Inferior parietal cortex (tissue), 1 donor: ENCODE measurements around the gene PTPN14.
"Not testable (repeated sequence)": the region's sequence is repeated elsewhere in the genome, so short reads cannot be mapped to it uniquely, and the experiment has no call there.

Experiments
- DNase-seq: peaks from one replicate; pipeline ENCODE4 v3.0.0-alpha.2; 2016; ENCODE audit errors: extremely low spot score

PTPN14 gene

GRCh38 chr1:214510914-214511638 lies 40.3 kb downstream of the PTPN14 start:
- DNase-seq: no peak

- no peak for DNase-seq
Observed at GRCh38 chr1:214510477-214510876, 40.9 kb downstream of the PTPN14 start.

GRCh38 chr1:214509622-214510021 lies 41.8 kb downstream of the PTPN14 start:
- not testable (repeated sequence) for DNase-seq

GRCh38 chr1:214506972-214507431 lies 44.4 kb downstream of the PTPN14 start:
- no peak for DNase-seq

- no peak for DNase-seq
Observed at GRCh38 chr1:214505134-214505533, 46.3 kb downstream of the PTPN14 start.

- DNase-seq: no peak
Observed at GRCh38 chr1:214504330-214504729, 47.1 kb downstream of the PTPN14 start.

- DNase-seq: no peak
Observed at GRCh38 chr1:214503553-214503952, 47.8 kb downstream of the PTPN14 start.

GRCh38 chr1:214500340-214501055 lies 50.9 kb downstream of the PTPN14 start:
- no peak for DNase-seq

- no peak for DNase-seq
Observed at GRCh38 chr1:214499732-214500131, 51.7 kb downstream of the PTPN14 start.

GRCh38 chr1:214498021-214498420 lies 53.4 kb downstream of the PTPN14 start:
- no peak for DNase-seq

GRCh38 chr1:214496126-214496525 lies 55.3 kb downstream of the PTPN14 start:
- DNase-seq: no peak

- no peak for DNase-seq
Observed at GRCh38 chr1:214494706-214495105, 56.7 kb downstream of the PTPN14 start.

- not testable (repeated sequence) for DNase-seq
Observed at GRCh38 chr1:214494179-214494578, 57.2 kb downstream of the PTPN14 start.

- no peak for DNase-seq
Observed at GRCh38 chr1:214493126-214493796, 58.1 kb downstream of the PTPN14 start.

- no peak for DNase-seq
Observed at GRCh38 chr1:214492401-214493075, 58.9 kb downstream of the PTPN14 start.

- no peak for DNase-seq
Observed at GRCh38 chr1:214491468-214492146, 59.8 kb downstream of the PTPN14 start.

- DNase-seq: no peak
Observed at GRCh38 chr1:214485151-214485550, 66.3 kb downstream of the PTPN14 start.

GRCh38 chr1:214483180-214483579 lies 68.2 kb downstream of the PTPN14 start:
- not testable (repeated sequence) for DNase-seq

GRCh38 chr1:214481983-214482634 lies 69.3 kb downstream of the PTPN14 start:
- not testable (repeated sequence) for DNase-seq

GRCh38 chr1:214476986-214477870 lies 74.2 kb downstream of the PTPN14 start:
- DNase-seq: no peak
